ENCODE data around the gene LIN37.

The LIN37 gene

GRCh38 chr19:35755131-35755549 lies 6.8 kb downstream of the LIN37 start:
- Histone ChIP-seq H3K4me1 (peaks cover 5 to 54% (median 39%) of the 10 kb centered on the region in 4 donors), H3K27me3 (no peaks in the 10 kb centered on the region), H3K4me3 (peak overlapping the region; percentile 72 to 75), H3K36me3 (peaks cover 11 to 31% (median 29%) of the 10 kb centered on the region in 3 donors), H3K9me3 (no peaks in the 10 kb centered on the region), H3K27ac (peak overlapping the region; percentile 93 to 100)
- no peak for TF ChIP-seq CTCF (IDR thresholded peaks at IDR 0.05)
- DNase-seq, result no peak
- intact Hi-C loops (cut with DNase I; ENCODE audit: low total_unique reads), result loop anchor here (5.0 kb wide), 1 partner anchor 38 kb away; the partner anchor contains the start of gene KMT2B

- intact Hi-C loops (cut with DNase I; ENCODE audit: low total_unique reads), result loop anchor here (5.0 kb wide), 1 partner anchor 38 kb away; the partner anchor contains the start of gene KMT2B
- Histone ChIP-seq H3K27me3 (no peaks in the 10 kb centered on the region), H3K9me3 (no peaks in the 10 kb centered on the region), H3K27ac (peak overlapping the region; percentile 93 to 100), H3K36me3 (peaks cover 11 to 32% (median 29%) of the 10 kb centered on the region in 3 donors), H3K4me1 (peaks cover 5 to 52% (median 36%) of the 10 kb centered on the region in 4 donors), H3K4me3 (peak overlapping the region; percentile 72 to 75)
- peak in 1 of 2 experiments; percentile 4 for TF ChIP-seq CTCF (IDR thresholded peaks at IDR 0.05)
- DNase-seq, result peak; percentile 87 to 98
Measured at GRCh38 chr19:35755550-35756376, 7.4 kb downstream of the LIN37 start.

- H3K36me3 ChIP-seq, result peaks cover 11 to 38% (median 29%) of the 10 kb centered on the region in 3 donors
- peaks cover 5 to 57% (median 38%) of the 10 kb centered on the region in 4 donors for H3K4me1 ChIP-seq
- intact Hi-C loops (cut with DNase I; ENCODE audit: low total_unique reads), result loop anchor here (5.0 kb wide), 1 partner anchor 39 kb away; the partner anchor contains the start of gene KMT2B
- H3K4me3 ChIP-seq, result peak within 1 kb of the TSS; percentile 72 to 75
- no peak for TF ChIP-seq CTCF (IDR thresholded peaks at IDR 0.05)
- DNase-seq, result peak; percentile 72 to 91
- H3K27me3 ChIP-seq, result no peaks in the 10 kb centered on the region
- peak within 1 kb of the TSS; percentile 93 to 100 for H3K27ac ChIP-seq
- no peaks in the 10 kb centered on the region for H3K9me3 ChIP-seq
Measured at GRCh38 chr19:35756377-35757230, 8.2 kb downstream of the LIN37 start, which contains the start of gene HSPB6. Gene HSPB6, minus strand, starts transcription at chr19:35757029. Its CDS starts 21 bp downstream, at chr19:35757008.

- Histone ChIP-seq H3K4me1 (peaks cover 5 to 57% (median 38%) of the 10 kb centered on the region in 4 donors), H3K9me3 (no peaks in the 10 kb centered on the region), H3K36me3 (peaks cover 11 to 38% (median 27%) of the 10 kb centered on the region in 3 donors), H3K27me3 (no peaks in the 10 kb centered on the region), H3K27ac (peak overlapping the region; percentile 93 to 100), H3K4me3 (peak overlapping the region; percentile 72 to 75)
- no peak for TF ChIP-seq CTCF (IDR thresholded peaks at IDR 0.05)
- peak; percentile 94 to 98 for DNase-seq
- intact Hi-C loops (cut with DNase I; ENCODE audit: low total_unique reads), result loop anchor here (5.0 kb wide), 1 partner anchor 40 kb away; the partner anchor contains the start of gene KMT2B
Measured at GRCh38 chr19:35757231-35757748, 8.9 kb downstream of the LIN37 start.
